NCI-H345 treated with DMSO at 0.1 percent for 48 hours (cell line): ENCODE measurements around the gene EFNA2.

Source experiments
- DNase-seq: peaks from one replicate; lab custom pipeline; 2025; ENCODE audit not compliant: unreplicated experiment; lab: John Stamatoyannopoulos, UW

The EFNA2 gene

DNA sequence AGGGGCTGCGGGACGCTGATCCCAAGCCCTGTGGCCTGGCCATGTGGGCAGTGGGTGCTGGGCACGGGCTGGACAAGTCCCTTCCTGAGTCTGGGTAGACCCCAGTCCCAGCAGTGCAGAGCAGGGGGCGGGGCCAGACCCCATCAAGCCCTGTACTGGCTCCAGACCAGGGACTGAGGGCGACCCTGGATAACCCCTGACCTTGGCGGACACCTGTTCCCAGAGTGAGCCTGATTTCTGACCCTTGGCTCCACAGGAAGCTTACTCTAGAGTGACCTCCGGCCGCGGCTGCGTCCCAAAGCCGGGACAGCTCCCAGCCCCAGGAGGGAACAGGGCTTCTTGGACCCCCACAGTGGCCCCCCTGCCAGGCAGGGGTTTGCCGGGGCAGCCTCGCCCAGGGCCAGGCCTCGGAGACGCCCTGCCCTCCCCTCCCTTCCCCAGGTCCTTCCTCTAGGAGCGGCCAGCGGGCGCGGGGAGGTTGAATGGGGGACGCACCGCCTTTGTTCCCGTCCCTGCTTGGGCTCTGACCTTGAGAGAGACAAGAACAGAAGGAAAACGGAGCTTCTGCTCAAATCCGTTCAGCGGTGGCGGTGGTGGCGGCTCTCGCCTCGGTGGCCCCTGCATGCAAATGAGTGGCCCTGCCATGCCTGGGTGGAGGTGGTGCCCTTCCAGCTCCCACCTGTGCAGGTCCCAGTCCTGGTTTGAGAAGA lies 2.3 kb upstream of the EFNA2 start:
- DNase-seq = no peak

DNA sequence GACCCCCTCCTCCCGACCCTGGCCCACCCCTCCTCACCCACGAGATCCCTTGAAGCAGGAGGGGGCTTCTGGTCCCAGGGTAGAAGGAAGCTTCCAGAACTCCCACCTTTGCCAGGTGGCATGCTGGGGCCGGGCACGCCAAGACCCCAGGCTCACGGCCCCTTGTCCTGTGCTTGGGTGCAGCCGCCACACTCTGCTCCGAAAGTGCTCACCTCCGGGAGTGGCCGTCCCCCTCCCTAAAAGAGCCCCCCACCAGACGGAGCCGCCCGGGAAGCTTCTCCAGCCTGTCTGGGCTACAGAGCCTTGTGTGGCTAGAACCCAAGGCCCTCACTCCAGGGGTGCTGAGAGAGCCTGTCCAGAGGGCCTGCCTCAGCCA lies 1.8 kb upstream of the EFNA2 start:
- DNase-seq = no peak

DNA sequence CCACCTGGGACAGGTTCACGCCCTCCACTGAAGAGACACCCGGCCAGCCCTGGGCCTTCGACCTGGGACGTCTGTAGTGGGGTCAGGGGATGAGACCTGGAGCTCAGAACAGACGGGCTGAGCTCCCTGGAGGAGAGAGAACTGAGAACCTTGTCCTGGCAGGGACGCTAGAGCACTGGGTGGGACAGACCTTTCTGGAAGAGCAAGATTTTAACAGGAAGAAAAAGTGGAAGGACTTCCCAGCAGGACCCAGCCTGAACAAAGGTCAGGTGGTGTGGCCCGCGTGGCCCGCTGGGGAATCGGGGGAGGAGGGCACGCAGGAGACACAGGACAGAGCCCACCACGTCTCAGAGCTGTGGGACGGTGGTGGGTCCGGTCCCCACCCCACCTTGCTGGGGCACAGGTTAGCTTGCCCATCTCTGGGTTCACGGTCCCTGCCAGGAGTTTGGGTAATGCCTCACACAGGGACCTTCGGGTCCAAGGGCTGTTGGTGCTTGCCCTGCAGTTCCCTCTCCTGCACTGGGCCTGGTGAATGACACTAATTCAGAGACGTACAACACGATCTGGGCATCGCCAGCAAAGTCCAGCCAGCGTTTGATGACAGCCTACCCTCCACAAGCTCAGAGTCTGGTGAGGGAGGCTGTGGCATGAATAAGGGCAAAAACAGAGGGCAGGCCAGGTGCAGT lies 1.2 kb upstream of the EFNA2 start:
- no peak for DNase-seq

DNA sequence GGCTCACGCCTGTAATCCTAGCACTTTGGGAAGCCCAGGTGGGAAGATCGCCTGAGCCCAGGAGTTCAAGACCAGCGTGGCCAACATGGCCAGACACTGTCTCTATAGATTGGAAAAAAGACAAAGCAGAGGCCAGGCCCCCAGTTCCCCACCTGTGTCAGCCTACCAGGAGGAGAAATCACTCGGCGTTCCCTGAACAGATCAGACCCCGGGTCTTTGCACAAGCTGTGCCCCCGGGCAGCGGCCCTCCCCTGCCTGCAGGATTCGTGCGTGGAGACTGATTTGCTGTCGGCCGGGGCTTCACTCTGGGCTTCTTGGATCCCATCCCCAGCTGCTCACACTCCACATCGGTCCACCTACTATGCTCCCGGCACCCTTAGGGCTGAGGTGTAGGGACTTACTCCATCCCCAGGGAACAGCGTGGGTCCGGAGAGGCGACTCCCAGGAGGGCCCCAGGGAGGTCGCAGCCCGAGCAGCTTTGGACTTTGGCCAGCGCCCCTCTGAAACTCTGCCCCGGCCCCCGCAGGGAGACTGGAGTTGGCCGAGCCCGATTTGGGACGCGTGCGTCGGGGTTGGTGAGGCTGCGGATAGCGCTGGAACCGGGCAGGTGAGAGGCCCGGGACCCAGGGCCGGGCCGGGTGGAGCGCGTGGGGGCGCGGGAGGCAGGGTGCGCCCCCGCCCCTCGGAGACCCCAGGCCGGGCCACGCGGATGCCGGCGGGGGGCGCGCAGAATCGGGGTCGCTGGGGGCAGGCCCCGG lies 515 bp upstream of the EFNA2 start:
- no peak for DNase-seq

DNA sequence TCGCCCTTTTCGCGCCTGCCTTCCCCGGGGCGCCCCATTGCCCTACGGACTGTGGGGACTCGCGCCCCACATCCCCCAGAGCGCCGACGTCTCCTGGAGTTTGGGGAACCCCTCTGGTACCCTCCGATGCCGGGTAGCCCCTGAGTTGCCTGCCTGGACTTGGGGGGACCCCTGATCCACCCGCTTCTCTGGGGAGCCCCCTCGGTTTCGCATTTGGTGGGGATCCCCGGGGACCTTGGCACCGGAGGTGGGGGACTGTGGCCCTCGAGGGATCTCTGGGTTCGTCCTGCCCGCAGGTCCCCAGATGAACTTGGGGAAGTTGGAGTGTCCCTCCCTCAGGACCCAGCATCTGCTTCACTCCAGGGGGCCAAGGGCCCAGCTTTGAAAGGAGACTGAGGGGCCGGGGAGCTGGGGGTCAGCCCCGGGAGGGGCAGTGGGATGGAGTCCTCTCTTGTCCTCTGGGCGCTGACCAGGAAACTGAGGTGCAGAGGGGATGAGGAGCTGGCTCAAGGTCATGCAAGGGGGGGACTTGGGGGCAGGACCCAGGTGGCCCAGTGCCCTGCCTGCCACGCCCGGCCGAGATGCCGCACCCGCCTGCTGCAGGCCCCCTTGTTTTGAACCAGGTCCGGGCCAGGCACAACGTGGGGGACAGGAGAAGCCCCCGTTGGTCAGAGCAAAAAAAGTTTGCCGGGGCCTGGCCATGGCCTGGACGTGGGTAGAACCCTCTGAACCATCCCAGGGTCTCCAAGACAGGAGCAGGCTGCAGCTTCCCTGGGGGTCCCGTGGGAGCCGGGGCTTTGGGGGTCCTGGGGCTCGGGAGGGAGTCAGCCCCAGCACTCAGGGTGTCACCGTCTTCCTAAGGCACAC lies 1.0 kb downstream of the EFNA2 start:
- DNase-seq = no peak

DNA sequence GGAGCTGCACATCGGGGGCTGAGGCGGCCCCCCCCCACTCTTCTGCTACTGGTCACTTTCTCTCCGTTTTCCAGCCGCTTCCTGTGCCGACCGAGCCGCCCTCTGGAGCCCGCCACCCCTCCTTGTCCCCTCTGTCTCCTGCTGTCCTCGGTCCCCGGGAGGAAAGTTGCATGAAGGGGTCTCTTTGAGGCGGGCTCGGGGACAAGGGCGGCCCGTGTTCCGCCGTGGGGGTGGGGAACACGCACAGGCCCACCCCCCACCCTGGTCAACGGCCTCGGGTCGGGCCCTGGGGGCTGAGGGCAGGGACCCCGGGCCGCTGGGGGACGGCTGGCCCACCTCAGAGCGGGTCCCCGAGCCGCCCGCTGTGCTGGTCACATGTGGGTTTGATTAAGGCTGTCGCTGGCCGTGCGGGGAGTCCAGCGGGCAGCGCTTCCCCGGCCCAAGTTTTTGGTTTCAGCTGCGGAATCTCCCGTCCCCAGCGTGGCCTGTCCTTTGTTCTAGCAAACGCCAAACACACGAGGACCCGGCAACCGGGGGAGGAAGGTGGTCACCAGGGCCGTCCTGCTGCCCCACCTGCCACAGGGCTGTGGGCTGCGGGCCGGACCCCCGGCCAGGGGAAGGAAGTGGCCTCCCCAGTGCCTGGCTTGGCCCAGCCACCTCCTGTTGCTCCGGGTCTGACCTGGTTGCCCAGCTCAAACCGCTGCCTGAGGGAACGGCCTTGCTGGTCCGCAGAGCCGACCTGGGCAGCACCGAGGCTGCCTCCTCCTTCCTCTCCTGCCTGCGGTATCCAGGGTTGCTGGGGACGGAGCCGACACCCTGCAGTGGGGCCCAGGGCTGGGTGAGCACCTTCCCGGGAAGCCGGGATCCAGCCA lies 1.9 kb downstream of the EFNA2 start:
- DNase-seq = no peak

DNA sequence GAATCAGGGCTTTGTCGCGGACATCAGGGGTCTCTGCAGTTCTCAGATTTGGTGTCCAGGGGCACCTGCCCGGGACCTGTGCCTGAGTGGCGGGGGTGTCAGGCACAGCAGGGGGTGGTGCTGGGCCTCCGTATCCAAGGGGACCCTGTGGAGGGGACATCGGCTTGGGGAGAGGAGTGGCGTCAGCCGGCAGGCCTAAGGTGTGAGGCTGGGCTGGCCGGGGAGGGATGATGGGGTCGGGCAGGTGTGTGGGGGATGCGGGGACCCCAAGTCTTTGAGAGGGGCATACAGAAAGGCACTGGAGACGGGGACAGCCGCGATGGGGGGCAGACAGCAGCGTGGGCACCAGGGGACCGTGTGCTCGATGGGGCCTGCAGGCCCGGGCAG lies 2.5 kb downstream of the EFNA2 start:
- DNase-seq = no peak

DNA sequence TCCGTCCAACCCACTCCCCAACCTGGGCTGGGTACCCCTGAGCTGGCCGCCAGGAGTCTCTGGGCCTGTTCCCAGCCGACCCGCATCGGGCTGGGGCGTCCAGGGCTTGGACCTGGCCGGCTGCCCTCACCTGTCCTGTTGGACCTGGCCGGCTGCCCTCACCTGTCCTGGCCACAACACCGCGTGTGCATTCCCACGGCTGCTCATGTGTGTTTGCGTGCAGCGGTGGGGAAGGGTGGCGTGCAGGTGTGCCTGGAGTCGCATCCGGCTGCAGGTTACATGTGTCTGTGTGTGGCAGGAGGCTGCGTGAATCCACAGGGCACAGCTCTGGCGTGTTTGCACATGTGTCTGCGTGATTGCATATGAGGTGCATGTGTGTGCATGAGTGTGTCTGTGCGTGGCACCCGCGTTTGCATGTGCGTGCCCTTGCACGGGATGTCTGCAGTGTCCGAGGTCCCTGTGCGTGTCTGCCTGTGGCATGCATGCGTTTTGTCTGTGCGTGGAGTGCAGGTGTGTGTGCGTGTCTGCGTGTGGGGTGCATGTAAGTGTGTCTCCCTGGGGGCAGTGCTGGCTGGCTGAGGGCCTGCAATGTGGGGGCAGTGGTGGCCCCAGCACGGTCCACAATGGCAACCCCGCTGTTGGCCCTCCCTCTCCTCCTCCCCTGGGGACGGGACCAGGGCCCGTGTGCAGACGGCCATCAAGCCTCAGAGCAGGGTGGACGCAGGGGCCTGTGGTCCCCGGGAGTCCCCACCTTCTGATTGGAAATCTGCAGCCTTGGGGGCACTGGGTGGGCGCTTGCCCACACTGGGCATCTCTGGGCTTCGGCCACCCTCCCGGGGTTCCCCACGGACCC lies 3.4 kb downstream of the EFNA2 start:
- DNase-seq = no peak

DNA sequence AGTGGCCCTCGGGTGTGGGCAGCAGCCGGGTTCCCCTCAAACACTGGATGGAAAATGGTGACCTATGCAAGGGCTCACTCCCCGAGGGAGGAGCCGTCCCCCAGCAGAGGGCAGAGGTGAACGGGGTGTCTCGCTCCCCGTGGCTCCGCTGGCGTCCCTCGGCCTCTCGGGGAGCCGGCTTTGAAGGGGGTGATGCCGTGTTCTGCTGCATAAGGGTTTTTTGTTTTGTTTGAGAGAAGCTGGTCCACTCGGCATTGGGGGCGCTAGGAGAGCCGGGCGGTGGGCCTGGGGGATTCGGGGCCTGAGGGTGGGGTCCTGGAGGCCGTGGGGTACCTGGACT lies 4.0 kb downstream of the EFNA2 start:
- no peak for DNase-seq

DNA sequence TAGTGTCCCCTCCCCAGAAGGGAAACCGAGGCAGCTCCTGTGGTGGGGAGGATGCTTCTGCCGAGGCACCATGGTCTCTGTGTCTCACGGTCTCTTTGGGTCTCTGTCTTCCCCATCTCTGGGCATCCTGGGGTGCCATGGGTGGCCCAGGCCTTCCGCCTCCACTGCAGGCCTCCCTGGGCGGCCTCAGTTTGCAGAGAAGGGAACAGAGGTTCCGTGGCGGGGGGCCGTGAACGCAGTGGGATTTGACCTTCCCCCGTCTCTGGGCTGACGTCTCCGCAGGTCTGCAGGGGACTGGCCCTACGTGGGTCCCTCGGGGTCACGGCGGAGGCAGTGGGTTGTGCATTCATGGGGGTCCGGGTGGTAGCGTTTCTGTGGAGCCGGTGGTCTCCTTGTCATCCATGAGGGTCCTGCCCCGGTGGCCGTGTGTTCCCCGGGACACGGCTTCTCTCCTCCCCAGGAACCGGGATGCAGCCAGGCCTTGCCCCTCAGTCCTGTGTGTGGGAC lies 4.6 kb downstream of the EFNA2 start:
- DNase-seq = no peak

DNA sequence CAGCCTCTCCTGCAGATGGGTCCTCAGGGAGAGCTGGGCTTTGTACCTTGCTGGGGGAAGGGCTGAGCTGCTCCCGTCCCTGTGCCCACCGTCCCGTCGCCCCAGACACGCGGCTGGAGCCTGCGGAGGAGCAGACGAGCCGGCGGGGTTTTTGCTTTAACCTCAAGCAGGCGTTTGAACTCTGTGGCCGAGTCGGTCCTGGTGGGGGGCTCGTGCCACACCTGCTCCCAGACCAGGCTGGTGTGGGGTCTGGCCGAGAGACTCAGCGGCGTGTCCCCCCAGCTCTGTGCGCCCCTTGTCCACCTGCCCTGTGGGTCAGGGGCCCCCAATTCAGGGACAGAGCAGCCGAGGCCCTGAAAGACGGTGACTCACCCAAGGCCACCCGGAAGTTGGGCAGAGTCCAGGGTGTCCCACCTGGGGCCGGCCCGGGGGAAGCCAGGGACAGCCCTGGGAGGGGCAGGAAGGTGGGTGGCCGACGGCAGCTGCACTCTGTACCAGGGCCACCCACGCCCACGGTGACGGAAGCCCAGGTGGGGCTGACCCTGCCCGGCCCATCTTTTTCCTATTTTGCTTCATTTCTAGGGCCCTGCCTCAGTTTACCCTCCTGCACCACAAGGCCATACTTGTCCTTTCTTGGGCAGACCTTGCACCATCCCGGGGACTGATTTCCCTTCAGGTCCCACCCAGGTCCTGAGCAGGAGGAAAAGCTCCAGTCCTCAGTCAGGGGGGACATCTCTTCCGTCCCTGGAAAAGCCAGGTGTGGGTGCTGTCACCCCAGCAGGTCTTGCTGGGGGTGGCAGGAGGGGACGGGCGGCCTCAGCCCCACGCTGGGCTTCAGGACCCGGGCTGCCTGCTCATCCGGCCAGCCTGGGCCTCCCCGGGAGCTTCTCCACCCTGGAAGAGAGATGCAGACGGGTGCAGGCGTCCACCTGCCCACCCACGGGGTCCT lies 5.3 kb downstream of the EFNA2 start:
- DNase-seq = no peak

DNA sequence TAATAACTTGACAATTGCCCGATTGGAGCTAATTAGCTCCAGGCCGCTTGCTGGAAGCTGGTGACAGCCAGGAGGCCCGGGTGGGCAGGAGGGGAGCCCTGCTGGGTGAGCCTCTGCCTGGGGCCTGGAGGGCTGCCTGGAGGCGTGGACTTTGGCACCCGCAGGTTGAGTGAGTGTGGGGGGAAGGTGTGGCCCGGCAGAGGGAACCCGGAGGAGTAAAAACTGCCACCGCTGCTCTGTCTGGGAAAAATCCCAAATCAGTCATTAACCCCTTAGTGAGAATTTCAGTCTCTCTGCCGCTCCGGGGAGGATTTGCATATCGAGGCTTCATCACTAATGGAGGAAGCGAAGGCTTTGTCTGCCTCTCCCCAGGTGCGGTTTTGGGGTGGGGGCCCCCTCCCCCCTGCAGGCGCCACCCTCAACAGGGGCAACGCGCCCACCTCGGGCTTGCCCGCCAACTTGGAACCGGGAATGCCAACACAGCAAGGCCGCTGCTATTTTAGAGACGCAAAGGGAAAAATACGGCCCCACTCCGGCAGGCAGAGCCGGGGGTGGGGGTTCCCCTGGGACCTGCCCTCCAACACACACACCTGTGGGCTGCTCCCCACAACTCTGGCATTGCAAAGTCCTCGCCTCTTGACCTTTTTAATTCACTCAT lies 6.2 kb downstream of the EFNA2 start:
- no peak for DNase-seq

DNA sequence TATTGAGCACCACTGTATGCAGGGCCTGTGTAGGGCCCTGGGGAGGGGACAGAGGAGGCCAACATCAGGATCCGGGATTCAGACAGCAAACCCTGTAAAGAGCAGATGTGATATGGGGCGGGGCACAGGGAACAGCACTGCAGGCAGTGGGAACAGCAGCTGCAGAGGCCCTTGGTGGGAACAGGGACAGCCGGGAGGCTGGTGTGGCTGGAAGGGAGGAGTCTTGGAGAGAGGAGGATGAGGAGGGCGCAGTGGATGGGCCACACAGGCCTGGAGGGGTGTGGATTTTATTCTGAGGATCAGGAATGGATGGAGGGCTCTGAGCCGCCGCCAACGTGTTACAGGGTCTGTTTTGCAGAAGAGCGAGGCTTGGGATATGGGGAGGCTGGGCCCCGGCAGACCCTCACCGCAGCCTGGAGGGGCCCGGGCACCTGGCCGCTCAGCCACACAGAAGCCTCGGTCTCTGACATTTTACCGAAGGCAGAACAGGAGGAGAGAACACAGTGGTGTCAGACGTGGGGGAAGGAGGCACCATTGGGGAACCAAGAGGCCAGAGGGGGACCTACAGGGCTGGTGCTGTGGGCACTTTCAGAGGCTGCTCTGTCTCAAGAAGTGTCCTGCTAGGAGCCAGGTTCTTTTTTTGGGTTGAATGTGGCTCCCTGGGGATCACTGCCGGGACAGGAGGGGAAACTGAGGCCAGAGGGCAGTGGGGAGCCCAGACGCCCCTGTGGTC lies 6.9 kb downstream of the EFNA2 start:
- no peak for DNase-seq

DNA sequence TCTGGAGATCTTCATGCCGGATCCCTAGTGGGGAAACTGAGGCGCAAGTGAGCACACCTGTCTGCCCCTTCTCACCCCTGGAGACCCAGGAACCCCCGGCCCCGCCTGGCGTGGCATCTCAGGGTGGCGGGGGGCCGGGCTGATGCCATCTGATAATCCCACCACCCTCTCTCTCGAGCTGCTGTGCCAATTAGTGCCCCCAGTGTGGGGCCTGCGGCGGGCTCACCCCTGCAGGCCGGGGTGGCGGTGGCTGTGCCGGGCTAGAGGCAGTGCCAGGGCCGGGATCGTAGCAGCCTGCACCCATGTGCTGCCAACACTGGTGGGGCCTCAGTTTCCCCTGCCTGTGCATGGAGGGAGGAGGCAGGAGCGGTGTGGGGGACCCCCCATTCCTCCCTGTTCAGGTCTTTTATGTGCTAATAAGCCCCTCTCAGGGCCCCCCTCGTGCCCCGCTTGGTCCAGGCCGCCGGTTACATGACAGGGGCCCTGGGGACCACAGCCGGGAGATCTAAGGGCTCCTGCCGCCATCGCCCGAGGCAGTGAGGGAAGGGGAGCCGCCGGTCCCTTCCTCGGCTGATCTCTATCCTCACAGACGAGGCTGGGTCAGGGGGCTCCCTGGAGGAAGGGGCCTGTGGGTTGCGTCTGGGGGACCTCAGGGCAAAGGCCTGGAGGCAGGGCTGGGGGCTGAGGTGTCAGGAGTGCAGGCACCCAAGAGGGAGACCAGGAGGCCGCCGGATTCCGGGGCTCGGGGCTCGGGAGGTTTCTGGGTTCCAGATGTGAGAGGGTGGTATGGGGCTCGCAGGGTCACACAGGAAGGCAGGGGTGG lies 8.3 kb downstream of the EFNA2 start:
- DNase-seq = no peak

DNA sequence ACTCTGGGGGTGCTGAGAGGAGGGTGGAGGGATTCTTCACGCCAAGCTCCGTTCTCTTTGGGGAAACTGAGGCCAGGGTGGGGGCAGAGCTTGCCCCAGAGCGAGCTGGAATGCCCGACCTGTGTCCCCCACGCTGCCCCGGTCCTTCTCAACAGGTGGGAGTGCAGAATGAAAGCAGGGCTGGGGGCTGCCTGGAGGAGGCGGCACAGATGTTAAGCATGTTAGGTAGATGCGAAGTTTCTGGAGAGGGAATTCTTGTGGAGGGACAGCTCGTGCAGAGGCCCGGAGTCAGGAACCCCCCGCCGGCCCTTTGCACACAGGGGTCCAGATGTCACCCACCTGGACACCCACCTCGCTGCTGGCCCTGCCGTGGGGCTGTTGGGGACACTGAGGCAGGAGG lies 9.0 kb downstream of the EFNA2 start:
- no peak for DNase-seq
